ENCODE measurements around the gene C11orf42.

GRCh38 chr11:6197466-6198200 lies 7.7 kb upstream of the C11orf42 start:
- TF ChIP-seq, protein P1, sequence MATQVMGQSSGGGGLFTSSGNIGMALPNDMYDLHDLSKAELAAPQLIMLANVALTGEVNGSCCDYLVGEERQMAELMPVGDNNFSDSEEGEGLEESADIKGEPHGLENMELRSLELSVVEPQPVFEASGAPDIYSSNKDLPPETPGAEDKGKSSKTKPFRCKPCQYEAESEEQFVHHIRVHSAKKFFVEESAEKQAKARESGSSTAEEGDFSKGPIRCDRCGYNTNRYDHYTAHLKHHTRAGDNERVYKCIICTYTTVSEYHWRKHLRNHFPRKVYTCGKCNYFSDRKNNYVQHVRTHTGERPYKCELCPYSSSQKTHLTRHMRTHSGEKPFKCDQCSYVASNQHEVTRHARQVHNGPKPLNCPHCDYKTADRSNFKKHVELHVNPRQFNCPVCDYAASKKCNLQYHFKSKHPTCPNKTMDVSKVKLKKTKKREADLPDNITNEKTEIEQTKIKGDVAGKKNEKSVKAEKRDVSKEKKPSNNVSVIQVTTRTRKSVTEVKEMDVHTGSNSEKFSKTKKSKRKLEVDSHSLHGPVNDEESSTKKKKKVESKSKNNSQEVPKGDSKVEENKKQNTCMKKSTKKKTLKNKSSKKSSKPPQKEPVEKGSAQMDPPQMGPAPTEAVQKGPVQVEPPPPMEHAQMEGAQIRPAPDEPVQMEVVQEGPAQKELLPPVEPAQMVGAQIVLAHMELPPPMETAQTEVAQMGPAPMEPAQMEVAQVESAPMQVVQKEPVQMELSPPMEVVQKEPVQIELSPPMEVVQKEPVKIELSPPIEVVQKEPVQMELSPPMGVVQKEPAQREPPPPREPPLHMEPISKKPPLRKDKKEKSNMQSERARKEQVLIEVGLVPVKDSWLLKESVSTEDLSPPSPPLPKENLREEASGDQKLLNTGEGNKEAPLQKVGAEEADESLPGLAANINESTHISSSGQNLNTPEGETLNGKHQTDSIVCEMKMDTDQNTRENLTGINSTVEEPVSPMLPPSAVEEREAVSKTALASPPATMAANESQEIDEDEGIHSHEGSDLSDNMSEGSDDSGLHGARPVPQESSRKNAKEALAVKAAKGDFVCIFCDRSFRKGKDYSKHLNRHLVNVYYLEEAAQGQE (IDR thresholded peaks at IDR 0.05; ENCODE audit: insufficient read depth in 1 of 2, low read depth in 2 of 2, low read length in 2 of 2) = no peak
- TF ChIP-seq POLR2AphosphoS5 (IDR thresholded peaks at IDR 0.05; ENCODE audit: low read depth, low read length) (no peak), SIN3A (IDR thresholded peaks at IDR 0.05; ENCODE audit: borderline replicate concordance, insufficient read depth, low read length) (no peak), FOXP2 (optimal IDR thresholded peaks at IDR 0.05; ENCODE audit: borderline replicate concordance, extremely low read depth, extremely low read length, insufficient read depth) (no peak)

Measured in PFSK-1 (cell line).